GM12873 (cell line): ENCODE data around the gene SMARCA2.

Source experiments
- CTCF ChIP-seq: IDR thresholded peaks from 2 replicates; pipeline ENCODE4 v1.5.1; 2012; ENCODE audit warnings: low read depth, mild to moderate bottlenecking, moderate library complexity, low read length, control low read depth; ENCODE audit not compliant: insufficient read depth; ENCODE audit errors: missing control alignments

Gene SMARCA2

GRCh38 chr9:2122299-2122698 is 107.2 kb downstream of the SMARCA2 start:
- TF ChIP-seq CTCF, result no peak

GRCh38 chr9:2125906-2126305 is 110.8 kb downstream of the SMARCA2 start:
- no peak for TF ChIP-seq CTCF

DNA sequence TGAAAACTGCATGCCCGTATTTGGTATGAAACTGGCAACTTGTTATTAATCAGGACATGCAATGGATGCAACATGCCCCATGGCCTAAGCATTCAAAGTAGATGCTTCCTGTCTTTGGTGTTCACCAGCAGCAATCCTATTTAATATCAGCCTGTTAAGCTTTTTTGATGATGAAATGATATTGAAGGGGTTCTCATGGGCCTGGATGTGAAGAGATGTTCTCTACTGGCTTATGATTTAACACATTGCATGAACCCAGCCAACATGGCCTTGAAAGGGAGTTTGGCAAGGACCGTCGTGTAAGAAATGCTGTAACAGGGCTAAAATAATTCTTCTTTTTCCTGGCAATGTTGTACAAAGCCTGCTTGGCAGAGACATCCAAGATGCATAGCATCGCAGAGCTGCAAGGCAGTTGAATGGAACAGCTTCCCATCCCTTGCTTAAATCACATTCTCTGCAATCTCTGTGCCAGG is 111.2 kb downstream of the SMARCA2 start:
- no peak for TF ChIP-seq CTCF

DNA sequence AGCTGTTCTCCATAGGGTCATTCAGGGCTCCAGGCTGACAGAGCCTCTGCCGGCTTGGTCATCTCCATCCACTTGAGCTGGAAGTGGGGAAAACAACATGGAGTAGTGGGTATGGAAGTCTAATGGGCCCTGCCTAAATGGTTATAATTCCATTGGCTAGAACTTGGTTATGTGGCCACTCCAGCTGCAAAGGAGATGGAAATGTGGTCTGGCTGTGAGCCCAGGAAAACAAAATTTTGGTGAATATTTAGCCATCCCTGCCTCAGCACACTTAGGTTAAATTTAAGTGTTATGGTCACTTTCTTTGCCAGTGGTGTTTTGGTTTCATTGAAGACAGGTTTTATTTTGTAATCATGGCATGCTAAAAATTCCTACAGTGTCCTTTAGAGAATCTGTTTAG is 112.3 kb downstream of the SMARCA2 start:
- TF ChIP-seq CTCF, result no peak

DNA sequence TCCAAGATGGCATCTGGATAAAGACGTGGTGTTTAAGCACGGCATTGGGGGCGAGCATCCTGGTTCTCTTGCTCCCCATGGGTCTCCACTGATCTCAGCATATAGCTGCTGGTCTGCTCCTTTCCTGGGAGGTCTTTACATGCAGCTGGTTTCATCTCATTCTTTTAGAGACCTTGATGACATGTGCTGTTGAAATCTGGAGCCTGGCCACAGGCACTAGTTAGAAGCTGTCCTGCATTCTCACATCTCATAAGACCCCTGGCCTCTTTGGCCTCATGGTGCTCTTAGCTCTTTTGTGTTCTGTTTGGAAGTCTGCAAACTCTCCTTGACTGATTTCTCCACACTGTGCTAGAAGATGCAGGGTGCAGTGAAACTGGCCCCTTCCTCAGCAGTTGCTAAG is 113.0 kb downstream of the SMARCA2 start:
- no peak for TF ChIP-seq CTCF

- no peak for TF ChIP-seq CTCF
Observed at GRCh38 chr9:2128618-2129017, 113.5 kb downstream of the SMARCA2 start.

- no peak for TF ChIP-seq CTCF
Observed at GRCh38 chr9:2130941-2131340, 115.8 kb downstream of the SMARCA2 start.
